Stimulated activated CD4-positive, alpha-beta T cell treated with anti-CD3 and anti-CD28 coated beads, Interleukin-4, amount 100 ng/mL, for 24 hours (primary cell): Measurements from ENCODE around the gene ZNF70.

Experiments
- DNase-seq: peaks from one replicate; pipeline ENCODE4 v3.0.0-alpha.2; 2020

ZNF70 gene

DNA sequence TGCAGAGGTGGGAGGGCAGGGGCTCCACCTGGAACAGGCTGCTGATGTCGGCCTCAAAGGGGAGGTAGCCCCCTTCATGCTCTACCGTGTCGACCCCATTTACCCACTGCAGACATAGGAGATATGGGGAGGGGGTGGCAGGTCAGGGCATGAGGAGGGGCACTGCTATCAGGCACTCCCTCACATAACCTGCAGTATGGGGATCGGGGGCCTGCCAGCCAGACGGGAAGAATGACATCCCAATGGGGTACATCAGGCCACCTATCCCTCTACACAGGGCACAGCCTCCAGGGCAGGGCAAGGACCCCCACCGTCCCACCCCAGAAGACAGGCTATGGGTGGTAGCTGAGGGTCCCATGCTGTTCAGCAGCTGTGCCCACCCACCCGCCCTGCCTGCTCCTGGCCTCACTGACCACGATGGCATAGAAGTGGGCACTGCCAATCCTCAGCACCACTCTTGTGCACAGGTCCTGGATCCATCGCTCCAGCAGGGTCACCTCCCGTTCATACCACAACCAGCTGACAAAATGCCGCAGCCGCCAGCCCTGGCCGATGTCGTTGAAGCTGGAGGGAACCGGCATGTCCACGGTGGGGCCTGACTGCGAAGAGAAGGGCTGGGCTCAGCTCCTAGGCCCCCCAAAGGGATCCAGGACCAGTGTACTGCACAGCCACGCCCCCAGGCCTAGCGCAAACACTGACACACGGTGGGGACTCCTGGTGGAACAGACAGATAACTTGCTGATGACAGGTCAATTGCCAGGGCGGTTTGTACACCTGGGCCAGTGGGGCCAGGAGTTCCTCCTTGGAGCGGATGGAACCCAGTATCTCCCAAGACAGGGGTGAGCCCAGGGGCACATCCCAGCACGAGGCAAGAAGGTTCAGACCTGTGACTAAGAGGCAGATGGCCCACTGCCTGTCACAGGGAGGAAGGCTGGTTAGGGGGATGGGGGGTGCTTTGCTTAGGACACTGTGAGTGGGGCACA lies 36.0 kb downstream of the ZNF70 start:
- no peak for DNase-seq

DNA sequence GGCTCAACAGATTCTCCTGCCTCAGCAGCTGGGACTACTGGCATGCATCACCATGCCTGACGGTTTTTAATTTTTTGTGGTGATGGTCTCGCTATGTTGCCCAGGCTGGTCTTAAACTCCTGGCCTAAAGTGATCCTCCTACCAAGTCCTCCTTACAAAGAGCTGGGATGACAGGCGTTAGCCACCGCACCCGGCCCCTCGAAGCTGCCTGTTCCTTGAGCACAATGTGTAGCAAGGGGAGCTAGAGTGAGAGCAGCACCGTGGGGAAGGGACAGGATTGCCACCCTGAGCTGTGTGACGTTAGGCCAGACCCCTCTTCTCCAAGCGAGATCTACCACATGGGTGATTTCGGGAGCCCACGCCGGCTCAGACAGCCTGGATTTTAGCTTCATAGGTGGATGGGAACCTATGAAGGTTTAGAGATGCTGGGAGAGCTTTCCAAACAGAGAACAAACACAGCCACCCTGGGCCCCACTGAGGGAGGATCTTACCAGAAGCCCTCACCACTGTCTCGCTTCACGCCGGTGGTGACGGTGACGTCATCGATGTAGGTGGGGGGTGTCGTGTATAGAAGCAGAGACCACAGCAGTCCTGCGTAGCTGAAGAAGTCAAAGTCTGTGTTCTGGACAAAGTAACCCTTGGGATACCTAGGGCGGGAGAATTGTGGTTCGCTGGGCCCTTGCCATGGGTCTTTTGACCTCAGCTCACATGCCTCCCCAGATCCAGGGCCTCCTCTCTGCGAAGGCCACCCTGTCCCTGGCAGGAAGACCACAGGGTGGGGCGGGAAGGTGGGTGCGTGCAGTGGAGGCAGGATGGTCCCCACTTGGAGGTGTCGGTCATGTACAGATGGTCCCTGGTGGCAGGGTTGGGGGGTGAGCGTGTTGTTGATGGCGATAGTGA lies 37.0 kb downstream of the ZNF70 start:
- DNase-seq = no peak

GRCh38 chr22:23712256-23712655 lies 38.7 kb downstream of the ZNF70 start:
- DNase-seq = no peak

- no peak for DNase-seq
Observed at GRCh38 chr22:23709107-23709506, 41.8 kb downstream of the ZNF70 start.

GRCh38 chr22:23708270-23708669 lies 42.6 kb downstream of the ZNF70 start:
- no peak for DNase-seq

GRCh38 chr22:23705358-23705757 lies 45.6 kb downstream of the ZNF70 start:
- DNase-seq = peak; percentile 45

DNA sequence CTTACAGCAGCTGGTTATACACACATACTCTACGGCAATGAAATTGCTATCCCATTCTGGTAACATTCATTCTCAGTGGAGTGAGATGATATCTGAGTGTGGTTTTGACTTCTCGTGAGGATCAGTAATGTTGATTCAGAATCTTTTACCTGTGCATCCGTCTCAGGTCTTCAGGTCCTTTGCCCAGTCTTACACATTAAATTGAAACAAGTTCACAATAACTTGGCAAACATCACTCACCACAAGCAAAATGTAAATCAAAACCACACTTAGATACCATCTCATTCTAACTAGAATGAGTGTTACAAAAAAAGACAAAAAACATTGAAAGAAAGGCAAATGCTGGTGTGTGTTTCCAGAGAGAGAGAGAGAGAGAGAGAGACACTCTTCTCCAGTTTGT lies 46.1 kb downstream of the ZNF70 start:
- DNase-seq = no peak

DNA sequence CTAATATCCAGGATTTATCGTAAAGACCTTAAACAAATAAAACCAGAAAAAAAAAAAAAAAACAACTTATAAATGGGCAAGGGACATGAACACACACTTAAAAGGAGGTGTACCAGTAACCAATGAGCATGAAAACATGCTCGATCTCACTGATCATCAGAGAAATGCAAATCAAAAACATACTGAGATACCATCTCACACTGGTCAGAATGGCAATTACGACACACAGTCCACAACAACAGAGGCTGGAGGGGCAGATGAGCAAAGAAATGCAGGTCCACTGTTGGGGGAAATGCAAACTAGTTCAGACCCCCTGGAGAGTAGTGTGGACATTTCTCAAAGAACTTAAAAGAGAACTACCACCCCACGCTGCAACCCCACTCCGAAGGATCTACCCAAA lies 46.9 kb downstream of the ZNF70 start:
- no peak for DNase-seq

- DNase-seq = no peak
Observed at GRCh38 chr22:23700706-23701105, 50.2 kb downstream of the ZNF70 start.

GRCh38 chr22:23698673-23699235 lies 52.2 kb downstream of the ZNF70 start:
- no peak for DNase-seq

- DNase-seq = no peak
Observed at GRCh38 chr22:23698094-23698493, 52.8 kb downstream of the ZNF70 start.

GRCh38 chr22:23697031-23697970 lies 53.6 kb downstream of the ZNF70 start:
- no peak for DNase-seq

GRCh38 chr22:23696326-23696851 lies 54.5 kb downstream of the ZNF70 start:
- DNase-seq = peak; percentile 80

- no peak for DNase-seq
Observed at GRCh38 chr22:23695571-23696325, 55.2 kb downstream of the ZNF70 start.

- DNase-seq = no peak
Observed at GRCh38 chr22:23695141-23695540, 55.8 kb downstream of the ZNF70 start.

DNA sequence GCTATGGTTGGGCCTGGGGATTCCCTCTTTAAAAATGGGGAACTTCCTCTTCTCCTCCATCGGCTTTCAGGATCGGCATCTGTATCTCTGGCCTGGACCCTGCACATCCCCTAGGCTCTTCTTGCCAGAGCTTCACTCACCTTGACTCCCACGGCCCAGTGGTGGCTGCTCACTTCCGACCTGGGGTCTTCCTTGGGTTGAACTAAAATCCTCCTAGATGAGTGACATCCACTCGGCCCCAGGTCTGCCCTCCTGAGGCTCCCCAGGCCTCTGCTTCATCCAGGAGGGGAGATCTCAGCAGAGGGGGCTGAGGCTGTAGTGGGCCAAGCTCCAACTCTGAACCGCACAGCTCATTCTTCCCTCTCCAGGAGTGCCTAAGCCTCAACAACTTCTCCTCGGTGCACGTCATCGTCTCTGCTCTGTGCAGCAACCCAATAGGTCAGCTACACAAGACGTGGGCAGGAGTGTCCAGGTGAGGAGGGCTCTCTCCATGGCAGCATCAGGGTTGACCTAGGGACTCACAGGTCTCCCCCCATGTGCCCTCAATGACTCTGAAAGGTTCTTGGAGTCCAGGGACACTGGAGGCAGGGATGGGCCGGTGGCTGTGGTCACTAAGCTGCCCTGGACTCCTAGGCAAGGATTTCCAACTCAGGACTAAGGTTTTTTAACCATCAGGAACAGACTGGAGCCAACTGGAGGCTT lies 56.8 kb downstream of the ZNF70 start:
- no peak for DNase-seq

DNA sequence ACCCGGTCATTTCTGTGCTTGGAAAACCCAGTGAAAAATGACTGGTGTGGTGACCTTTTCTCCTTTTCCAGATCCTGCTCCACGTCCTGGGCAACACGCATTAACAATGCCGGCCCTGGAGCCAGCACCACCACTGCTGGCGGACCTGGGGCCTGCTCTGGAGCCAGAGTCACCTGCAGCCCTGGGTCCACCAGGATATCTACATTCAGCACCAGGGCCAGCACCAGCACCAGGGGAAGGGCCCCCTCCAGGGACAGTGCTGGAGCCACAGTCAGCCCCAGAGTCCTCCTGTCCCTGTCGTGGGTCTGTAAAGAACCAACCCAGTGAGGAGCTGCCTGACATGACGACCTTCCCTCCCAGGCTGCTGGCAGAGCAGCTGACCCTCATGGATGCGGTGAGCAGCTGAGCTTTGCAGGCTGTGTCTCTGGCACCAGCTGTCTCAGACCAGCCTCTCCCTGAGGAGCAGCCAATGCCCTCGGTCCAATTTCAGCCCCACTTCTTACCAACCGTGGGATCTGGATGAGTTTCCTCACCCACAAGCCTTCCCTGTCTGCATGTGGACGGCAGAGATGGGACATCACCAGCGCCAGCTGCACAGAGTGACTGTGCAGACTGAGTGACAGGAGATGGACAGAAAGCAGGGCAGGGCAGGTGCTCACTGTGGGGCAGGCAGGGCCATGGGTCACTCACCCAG lies 58.2 kb downstream of the ZNF70 start:
- no peak for DNase-seq

GRCh38 chr22:23691748-23692423 lies 59.0 kb downstream of the ZNF70 start:
- no peak for DNase-seq

DNA sequence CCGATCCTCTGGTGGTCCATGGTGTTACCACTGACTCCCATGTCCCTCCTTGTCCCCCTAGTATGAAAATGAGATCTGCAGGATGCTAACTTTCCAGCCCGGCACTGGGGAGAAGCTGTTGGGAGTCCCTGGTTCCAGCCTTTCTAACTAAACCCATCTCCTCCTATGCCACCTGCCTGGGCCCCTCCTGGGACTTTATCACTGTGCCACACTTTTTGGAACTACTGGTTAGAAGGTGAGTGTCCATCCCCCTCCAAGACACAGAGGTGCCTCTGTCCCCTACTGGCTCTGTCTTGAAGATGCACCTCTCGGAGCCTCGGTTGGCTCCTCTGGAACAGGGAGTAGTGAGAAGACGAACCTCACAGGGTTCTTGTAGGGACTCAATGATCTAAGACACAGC lies 60.2 kb downstream of the ZNF70 start, which contains the start of gene RGL4:
Gene RGL4, plus strand, starts transcription at position 301 of the 400 bp plus-strand sequence. CDS start 1,018 bp downstream, outside the sequence.
- no peak for DNase-seq
